GM20431 (cell line): ENCODE results near the gene WDR27.

ENCODE experiments used
- in situ Hi-C: fragments of 300-500 bp; cut with MseI, MboI; formaldehyde crosslinking; loops from one replicate; pipeline ENCODE4 v1.15.0; 2020; ENCODE audit warnings: low sequenced_read_pairs; ENCODE audit not compliant: unreplicated experiment

WDR27 gene

GRCh38 chr6:169666441-169666840, 35.4 kb downstream of the WDR27 start:
- in situ Hi-C loops = no loop called here

GRCh38 chr6:169665289-169665688, 36.5 kb downstream of the WDR27 start:
- in situ Hi-C loops = no loop called here

- in situ Hi-C loops = no loop called here
Observed at GRCh38 chr6:169664227-169664626, 37.6 kb downstream of the WDR27 start.

GRCh38 chr6:169663468-169663867, 38.4 kb downstream of the WDR27 start:
- in situ Hi-C loops = no loop called here

GRCh38 chr6:169661391-169661756, 40.5 kb downstream of the WDR27 start:
- in situ Hi-C loops = no loop called here

- in situ Hi-C loops = no loop called here
Observed at GRCh38 chr6:169660751-169661390, 41.0 kb downstream of the WDR27 start.

- in situ Hi-C loops = no loop called here
Observed at GRCh38 chr6:169659820-169660610, 41.8 kb downstream of the WDR27 start.

- in situ Hi-C loops = no loop called here
Observed at GRCh38 chr6:169657284-169657610, 44.6 kb downstream of the WDR27 start.

- in situ Hi-C loops = no loop called here
Observed at GRCh38 chr6:169656546-169657283, 45.1 kb downstream of the WDR27 start.

GRCh38 chr6:169654598-169655391, 47.0 kb downstream of the WDR27 start:
- in situ Hi-C loops = no loop called here

- in situ Hi-C loops = no loop called here
Observed at GRCh38 chr6:169653691-169654090, 48.1 kb downstream of the WDR27 start.

GRCh38 chr6:169652896-169653295, 48.9 kb downstream of the WDR27 start:
- in situ Hi-C loops = no loop called here

GRCh38 chr6:169651498-169651897, 50.3 kb downstream of the WDR27 start:
- in situ Hi-C loops = no loop called here

- in situ Hi-C loops = no loop called here
Observed at GRCh38 chr6:169650959-169651292, 50.9 kb downstream of the WDR27 start.

- in situ Hi-C loops = no loop called here
Observed at GRCh38 chr6:169650241-169650958, 51.4 kb downstream of the WDR27 start.

GRCh38 chr6:169648617-169649016, 53.2 kb downstream of the WDR27 start:
- in situ Hi-C loops = no loop called here

GRCh38 chr6:169648092-169648491, 53.7 kb downstream of the WDR27 start:
- in situ Hi-C loops = no loop called here

GRCh38 chr6:169647637-169648036, 54.2 kb downstream of the WDR27 start:
- in situ Hi-C loops = no loop called here

GRCh38 chr6:169646906-169647567, 54.8 kb downstream of the WDR27 start:
- in situ Hi-C loops = no loop called here
